Peyer's patch (tissue), 4 donors: ENCODE measurements around the gene DDC. TPM values are rescaled to one million over a fixed set of nuclear protein-coding genes. Genes with fewer than 3 reads are reported as not detected.

Source experiments
- DNase-seq, 3 donors: peaks; one replicate each; pipeline ENCODE4 v3.0.0-alpha.2; 2017 to 2019
- H3K27ac ChIP-seq, 4 donors: fragments of 200-600 bp; sonication (generic); one replicate each; pipeline ENCODE4 v1.5.1; 2016 to 2019
- H3K27me3 ChIP-seq, 2 donors: fragments of 200-600 bp; sonication (generic); one replicate each; pipeline ENCODE4 v1.5.1; 2019
- H3K36me3 ChIP-seq, 3 donors: fragments of 200-600 bp; sonication (generic); one replicate each; pipeline ENCODE4 v1.5.1; 2016 to 2019
- H3K4me1 ChIP-seq, 4 donors: fragments of 200-600 bp; sonication (generic); one replicate each; pipeline ENCODE4 v1.5.1; 2016 to 2019
- H3K4me3 ChIP-seq, 4 donors: fragments of 200-600 bp; sonication (generic); 1 replicate in 3 of 4; 2 replicates in 1 of 4; pipeline ENCODE4 v1.5.1; 2016 to 2019; ENCODE audit warnings: mild to moderate bottlenecking in 1 of 4
- H3K9me3 ChIP-seq, 4 donors: fragments of 200-600 bp; sonication (generic); one replicate each; pipeline ENCODE4 v1.5.1; 2016 to 2019; ENCODE audit warnings: mild to moderate bottlenecking in 1 of 4
- POLR2A ChIP-seq, 2 donors: fragments of 450-650 bp; IDR thresholded peaks; one replicate each; pipeline ENCODE4 v1.5.1; 2017; ENCODE audit warnings: antibody characterized with exemption in 2 of 2, mild to moderate bottlenecking in 2 of 2, moderate library complexity in 2 of 2
- total RNA-seq, 4 donors: library from RNA; depleted of rRNA; stranded (reverse); fragments of >200 nt; gene quantifications; one replicate each; pipeline ENCODE4 v1.1.0, GENCODE V29; 2016
- TF ChIP-seq, protein P1 (sequence below), 6 experiments: fragments of 450-650 bp in 4 of 6; fragments of 200-600 bp in 2 of 6; sonication (generic) in 1 of 6; IDR thresholded peaks; one replicate each; pipeline ENCODE4 v1.5.1; 2017 to 2019; ENCODE audit warnings: antibody characterized with exemption in 6 of 6, mild to moderate bottlenecking in 3 of 6, moderate library complexity in 1 of 6

The DDC gene
- total RNA-seq, 4 donors from 2014 or later, result 56.9 to 314 (median 200) TPM

DNA sequence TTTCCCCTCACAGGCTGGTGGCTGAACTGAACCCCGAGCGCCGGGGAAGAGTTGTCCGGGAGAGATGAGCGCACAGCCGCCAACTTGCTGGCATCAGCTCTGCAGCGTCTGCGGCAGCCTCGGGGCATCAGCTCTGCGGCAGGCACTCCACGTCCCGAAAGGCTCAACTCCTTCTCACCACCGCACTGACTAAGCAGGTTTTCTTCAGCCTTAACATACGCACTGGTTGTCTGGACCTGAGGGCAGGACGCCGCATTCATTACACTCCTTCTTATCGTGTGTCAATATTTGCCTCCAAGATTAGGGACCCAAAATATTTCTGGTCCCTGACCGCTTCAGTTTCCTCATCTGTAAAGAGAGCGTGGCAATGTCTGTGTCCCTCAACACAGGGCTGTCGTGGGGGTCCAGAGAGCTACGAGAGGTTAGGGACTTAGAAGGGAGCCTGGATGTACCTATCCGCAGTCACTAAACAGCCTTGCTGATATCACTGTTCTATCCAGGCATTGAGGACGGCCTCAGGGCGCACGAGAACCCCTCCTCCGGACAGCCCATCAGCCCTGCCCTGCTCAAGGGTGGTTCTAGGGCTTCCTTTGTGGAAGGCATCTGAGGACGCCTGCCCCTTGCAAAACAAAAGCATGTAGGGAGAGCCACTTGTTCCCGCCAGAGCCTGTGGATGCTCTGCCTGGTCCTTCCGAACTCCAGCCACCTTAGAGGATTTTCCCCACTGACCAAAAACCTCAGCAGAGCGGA, 72.3 kb downstream of the DDC start:
- H3K4me1 ChIP-seq, result peaks cover 0 to 16% (median 2%) of the 10 kb centered on the region in 4 donors
- no peak overlapping the region for H3K4me3 ChIP-seq
- no peaks in the 10 kb centered on the region for H3K27me3 ChIP-seq

DNA sequence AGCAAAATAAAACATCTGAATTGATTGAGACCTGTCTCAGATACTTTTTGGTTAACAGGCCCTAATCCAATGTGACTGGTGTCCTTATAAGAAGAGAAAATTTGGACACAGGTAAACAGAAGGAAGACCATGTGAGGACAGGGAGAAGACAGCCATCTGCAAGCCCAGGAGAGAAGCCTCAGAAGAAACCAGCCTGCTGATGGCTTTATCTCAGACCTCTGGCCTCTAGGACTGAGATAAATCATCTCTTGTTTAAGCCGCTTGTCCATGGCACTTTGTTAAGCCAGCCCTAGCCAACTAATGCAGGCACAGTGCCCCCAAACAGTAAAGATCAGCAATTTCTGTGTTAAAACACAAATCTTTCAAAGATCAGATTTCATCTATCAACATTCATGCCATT, 73.3 kb downstream of the DDC start:
- Histone ChIP-seq H3K36me3 (peaks cover 0 to 14% (median 0%) of the 10 kb centered on the region in 3 donors), H3K9me3 (no peaks in the 10 kb centered on the region), H3K4me1 (peaks cover 0 to 7% (median 0%) of the 10 kb centered on the region in 4 donors), H3K27ac (no peak overlapping the region), H3K4me3 (no peak overlapping the region), H3K27me3 (no peaks in the 10 kb centered on the region)
- DNase-seq, result no peak
- no peak for TF ChIP-seq POLR2A (IDR thresholded peaks at IDR 0.05)
- TF ChIP-seq, protein P1, sequence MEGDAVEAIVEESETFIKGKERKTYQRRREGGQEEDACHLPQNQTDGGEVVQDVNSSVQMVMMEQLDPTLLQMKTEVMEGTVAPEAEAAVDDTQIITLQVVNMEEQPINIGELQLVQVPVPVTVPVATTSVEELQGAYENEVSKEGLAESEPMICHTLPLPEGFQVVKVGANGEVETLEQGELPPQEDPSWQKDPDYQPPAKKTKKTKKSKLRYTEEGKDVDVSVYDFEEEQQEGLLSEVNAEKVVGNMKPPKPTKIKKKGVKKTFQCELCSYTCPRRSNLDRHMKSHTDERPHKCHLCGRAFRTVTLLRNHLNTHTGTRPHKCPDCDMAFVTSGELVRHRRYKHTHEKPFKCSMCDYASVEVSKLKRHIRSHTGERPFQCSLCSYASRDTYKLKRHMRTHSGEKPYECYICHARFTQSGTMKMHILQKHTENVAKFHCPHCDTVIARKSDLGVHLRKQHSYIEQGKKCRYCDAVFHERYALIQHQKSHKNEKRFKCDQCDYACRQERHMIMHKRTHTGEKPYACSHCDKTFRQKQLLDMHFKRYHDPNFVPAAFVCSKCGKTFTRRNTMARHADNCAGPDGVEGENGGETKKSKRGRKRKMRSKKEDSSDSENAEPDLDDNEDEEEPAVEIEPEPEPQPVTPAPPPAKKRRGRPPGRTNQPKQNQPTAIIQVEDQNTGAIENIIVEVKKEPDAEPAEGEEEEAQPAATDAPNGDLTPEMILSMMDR (IDR thresholded peaks at IDR 0.05), result no peak

More for the DNA sequence above, 72.3 kb downstream of the DDC start:
- H3K27ac ChIP-seq, result no peak overlapping the region
- DNase-seq, result no peak
- no peaks in the 10 kb centered on the region for H3K9me3 ChIP-seq
- H3K36me3 ChIP-seq, result peaks cover 0 to 14% (median 0%) of the 10 kb centered on the region in 3 donors
- TF ChIP-seq, protein P1 (IDR thresholded peaks at IDR 0.05), result no peak
- no peak for TF ChIP-seq POLR2A (IDR thresholded peaks at IDR 0.05)

DNA sequence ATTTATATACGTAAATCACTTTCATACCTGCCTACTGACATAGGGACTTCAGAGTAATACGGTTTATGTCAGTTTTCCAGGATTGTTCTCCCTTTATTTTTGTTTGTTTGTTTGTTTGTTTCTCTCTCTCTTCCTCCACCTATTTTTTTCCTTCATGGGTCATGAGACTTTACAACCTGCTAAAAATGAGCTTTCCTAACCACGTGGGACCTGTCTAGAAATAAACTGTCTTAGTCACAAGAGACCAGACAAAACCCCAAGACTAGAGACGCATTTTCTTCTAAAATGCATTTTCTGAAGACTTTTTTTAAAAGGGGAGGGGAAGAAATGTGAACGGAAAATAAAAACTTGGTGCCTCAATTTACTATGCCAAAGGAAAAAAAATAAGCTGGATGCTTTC, 74.0 kb downstream of the DDC start:
- Histone ChIP-seq H3K36me3 (peaks cover 0 to 14% (median 0%) of the 10 kb centered on the region in 3 donors), H3K9me3 (no peaks in the 10 kb centered on the region), H3K4me1 (peaks cover 0 to under 1% (median 0%) of the 10 kb centered on the region in 4 donors), H3K27me3 (no peaks in the 10 kb centered on the region), H3K4me3 (no peak overlapping the region), H3K27ac (no peak overlapping the region)
- no peak for DNase-seq
- TF ChIP-seq POLR2A (IDR thresholded peaks at IDR 0.05), result no peak
- TF ChIP-seq, protein P1 (IDR thresholded peaks at IDR 0.05), result no peak

GRCh38 chr7:50488379-50488778, 76.8 kb downstream of the DDC start:
- H3K9me3 ChIP-seq, result no peaks in the 10 kb centered on the region
- H3K27ac ChIP-seq, result no peak overlapping the region
- H3K4me1 ChIP-seq, result no peaks in the 10 kb centered on the region
- H3K36me3 ChIP-seq, result peaks cover 0 to 6% (median 0%) of the 10 kb centered on the region in 3 donors
- no peak for DNase-seq
- no peak overlapping the region for H3K4me3 ChIP-seq
- TF ChIP-seq, protein P1 (IDR thresholded peaks at IDR 0.05), result no peak
- no peaks in the 10 kb centered on the region for H3K27me3 ChIP-seq

DNA sequence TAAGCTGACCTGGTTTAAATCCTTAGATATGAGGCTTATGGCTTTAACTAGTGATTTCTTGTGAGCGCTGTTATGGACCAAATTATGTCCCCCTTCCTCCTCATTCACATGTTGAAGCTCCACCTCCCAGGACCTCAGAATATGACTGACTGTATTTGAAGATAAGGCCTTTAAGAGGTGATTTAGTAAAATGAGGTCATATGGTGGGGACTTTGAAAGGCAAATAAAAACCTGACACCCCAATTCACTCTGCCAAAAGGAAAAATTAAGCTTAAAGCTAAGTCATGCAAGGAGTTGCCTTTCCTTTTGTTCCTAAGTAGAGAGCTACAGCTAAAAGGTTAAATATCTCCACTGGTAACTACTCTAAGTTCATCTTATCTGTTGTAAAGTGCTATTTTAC, 78.7 kb downstream of the DDC start:
- Histone ChIP-seq H3K4me1 (no peaks in the 10 kb centered on the region), H3K9me3 (no peaks in the 10 kb centered on the region), H3K4me3 (no peak overlapping the region), H3K27ac (no peak overlapping the region), H3K36me3 (no peaks in the 10 kb centered on the region), H3K27me3 (no peaks in the 10 kb centered on the region)
- DNase-seq, result no peak
- TF ChIP-seq, protein P1 (IDR thresholded peaks at IDR 0.05), result no peak
- TF ChIP-seq POLR2A (IDR thresholded peaks at IDR 0.05), result no peak
